Psoas muscle (tissue), 8 donors: ENCODE data around the gene NSMCE3. TPM values are rescaled to one million over a fixed set of nuclear protein-coding genes. Genes with fewer than 3 reads are reported as not detected.

Experiments used
- ATAC-seq, 4 donors: fragments of 200-7000 bp; cut with Tn5 transposase; one replicate each; pipeline ENCODE4 v1.9.1; 2020; ENCODE audit warnings: moderate library complexity in 3 of 4, mild to moderate bottlenecking in 2 of 4
- DNase-seq, 2 donors: peaks; one replicate each; pipeline ENCODE4 v3.0.0-alpha.2; 2020
- H3K27ac ChIP-seq: fragments of 200-600 bp; one replicate; pipeline ENCODE4 v1.8.0; 2022
- H3K27me3 ChIP-seq, 3 donors: fragments of 200-600 bp in 1 of 3; one replicate each; pipeline versions ENCODE4 v1.6.1 to v1.8.0; 2013 to 2022; ENCODE audit warnings: low read length in 2 of 3, mild to moderate bottlenecking in 2 of 3, moderate library complexity in 1 of 3; ENCODE audit not compliant: insufficient read depth in 3 of 3
- H3K36me3 ChIP-seq, 2 donors: fragments of 200-600 bp in 1 of 2; one replicate each; pipeline versions ENCODE4 v1.6.1 to v1.8.0; 2013 to 2022; ENCODE audit warnings: low read depth in 1 of 2, mild to moderate bottlenecking in 1 of 2, moderate library complexity in 1 of 2; ENCODE audit not compliant: insufficient read depth in 1 of 2
- H3K4me1 ChIP-seq: fragments of 200-600 bp; one replicate; pipeline ENCODE4 v1.8.0; 2022
- H3K4me3 ChIP-seq: fragments of 200-600 bp; one replicate; pipeline ENCODE4 v1.8.0; 2022; ENCODE audit warnings: mild to moderate bottlenecking
- H3K9me3 ChIP-seq: fragments of 200-600 bp; one replicate; pipeline ENCODE4 v1.8.0; 2022
- whole genome bisulfite sequencing, 3 donors: extraction: QIAGEN DNeasy Blood & Tissue Kit; methylation state at CpG; one replicate each; pipeline versions ENCODE4 v1.1.6 to v1.1.7; 2013; 5-methylcytosine and 5-hydroxymethylcytosine counted together
- intact Hi-C, 2 donors: fragments of 100-400 bp; cut with DNase I; formaldehyde crosslinking; loops; one replicate each; pipeline versions ENCODE4 v1.11.0 to v1.14.2; 2022
- polyA plus RNA-seq, 3 donors: library from polyadenylated mRNA; stranded (reverse); fragments of 200-250 nt; gene quantifications; one replicate each; pipeline ENCODE4 v1.2.3, GENCODE V29; 2013
- total RNA-seq, 4 donors: library from RNA; stranded (reverse); fragmentation: NEBNext Ultra II Directional in 2 of 4; extraction: Animal tissue kit (Norgen Biotek cat#: 25700) in 2 of 4; gene quantifications; one replicate each; pipeline versions ENCODE4 v1.2.1 to v1.2.4, GENCODE V29; 2021 to 2023
- TF ChIP-seq, protein P1 (sequence below): fragments of 200-600 bp; IDR thresholded peaks from one replicate; pipeline ENCODE4 v1.8.0; 2022; ENCODE audit warnings: antibody characterized with exemption
- donor health status: healthy with polysubstance abuse.
- donor health status: DM: no; HTN: no; CAD: no; lungs with moderate emphysema.
- donor health status: Bipolar disorder and iron deficiency.
- donor health status: healthy.
- donor health status: DM: yes; HTN: yes; CAD: no.
- donor health status: DM: no; HTN: no; CAD: no.
- donor health status: DM: no; HTN: no; CAD: no.
- donor health status: DM: yes; HTN: yes; CAD: no.

NSMCE3 gene
- total and polyA plus RNA-seq, 7 donors: 4.6 to 6.5 (median 5.5) TPM

DNA sequence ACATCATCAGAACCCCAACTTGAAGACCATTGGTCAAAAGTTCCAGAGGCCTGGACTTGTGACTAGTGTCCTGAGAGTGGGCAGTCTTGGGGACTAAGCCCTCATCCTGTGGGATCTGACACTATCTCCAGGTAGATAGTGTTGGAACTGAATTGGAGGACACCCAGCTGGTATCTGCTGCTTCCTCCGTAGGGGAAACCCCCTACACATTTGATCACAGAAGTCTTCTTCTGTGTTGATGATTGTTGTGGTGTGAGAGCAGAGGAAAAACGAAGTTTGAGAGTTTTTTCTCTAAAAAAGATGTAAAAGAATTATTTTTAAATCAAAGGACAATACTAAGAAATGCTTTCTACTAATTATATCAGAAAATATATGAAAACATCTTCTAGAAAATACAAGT, 6.9 kb downstream of the NSMCE3 start:
- H3K36me3 ChIP-seq: no peaks in the 10 kb centered on the region
- 76 to 90% (median 77%) methylated on average over 2 of the region's 2 CpGs for WGBS, 3 donors
- no peaks in the 10 kb centered on the region for H3K9me3 ChIP-seq
- peaks cover 11% of the 10 kb centered on the region for H3K4me1 ChIP-seq
- ATAC-seq (no peak), DNase-seq (no peak)
- H3K27me3 ChIP-seq: no peaks in the 10 kb centered on the region
- H3K27ac ChIP-seq: no peak overlapping the region
- TF ChIP-seq, protein P1, sequence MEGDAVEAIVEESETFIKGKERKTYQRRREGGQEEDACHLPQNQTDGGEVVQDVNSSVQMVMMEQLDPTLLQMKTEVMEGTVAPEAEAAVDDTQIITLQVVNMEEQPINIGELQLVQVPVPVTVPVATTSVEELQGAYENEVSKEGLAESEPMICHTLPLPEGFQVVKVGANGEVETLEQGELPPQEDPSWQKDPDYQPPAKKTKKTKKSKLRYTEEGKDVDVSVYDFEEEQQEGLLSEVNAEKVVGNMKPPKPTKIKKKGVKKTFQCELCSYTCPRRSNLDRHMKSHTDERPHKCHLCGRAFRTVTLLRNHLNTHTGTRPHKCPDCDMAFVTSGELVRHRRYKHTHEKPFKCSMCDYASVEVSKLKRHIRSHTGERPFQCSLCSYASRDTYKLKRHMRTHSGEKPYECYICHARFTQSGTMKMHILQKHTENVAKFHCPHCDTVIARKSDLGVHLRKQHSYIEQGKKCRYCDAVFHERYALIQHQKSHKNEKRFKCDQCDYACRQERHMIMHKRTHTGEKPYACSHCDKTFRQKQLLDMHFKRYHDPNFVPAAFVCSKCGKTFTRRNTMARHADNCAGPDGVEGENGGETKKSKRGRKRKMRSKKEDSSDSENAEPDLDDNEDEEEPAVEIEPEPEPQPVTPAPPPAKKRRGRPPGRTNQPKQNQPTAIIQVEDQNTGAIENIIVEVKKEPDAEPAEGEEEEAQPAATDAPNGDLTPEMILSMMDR: no peak
- intact Hi-C loops: no loop called here
- H3K4me3 ChIP-seq: no peak overlapping the region

DNA sequence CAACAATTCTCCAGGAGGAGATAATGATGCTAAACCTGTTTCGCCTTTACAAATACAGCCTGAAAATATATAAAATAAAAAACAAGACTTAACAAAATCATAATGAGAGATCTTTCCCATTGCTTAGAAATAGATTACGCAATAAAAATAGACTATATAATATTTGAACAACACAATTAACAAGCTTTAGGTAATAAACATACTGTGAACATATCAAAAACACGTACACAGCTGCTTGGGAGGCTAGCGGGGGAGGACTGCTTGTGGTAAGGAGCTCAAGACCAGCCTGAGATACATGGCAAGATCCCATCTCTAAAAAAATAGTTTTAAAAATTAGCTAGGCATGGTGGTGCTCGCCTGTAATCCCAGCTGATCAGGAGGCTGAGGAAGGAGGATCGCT, 8.7 kb downstream of the NSMCE3 start:
- Histone ChIP-seq H3K4me1 (peaks cover 1% of the 10 kb centered on the region), H3K27me3 (no peaks in the 10 kb centered on the region), H3K4me3 (no peak overlapping the region), H3K27ac (no peak overlapping the region), H3K9me3 (no peaks in the 10 kb centered on the region), H3K36me3 (no peaks in the 10 kb centered on the region)
- ATAC-seq (no peak), DNase-seq (no peak)
- 94 to 97% (median 95%) methylated on average over 6 of the region's 6 CpGs for WGBS, 3 donors
- intact Hi-C loops: no loop called here
- TF ChIP-seq, protein P1: no peak

DNA sequence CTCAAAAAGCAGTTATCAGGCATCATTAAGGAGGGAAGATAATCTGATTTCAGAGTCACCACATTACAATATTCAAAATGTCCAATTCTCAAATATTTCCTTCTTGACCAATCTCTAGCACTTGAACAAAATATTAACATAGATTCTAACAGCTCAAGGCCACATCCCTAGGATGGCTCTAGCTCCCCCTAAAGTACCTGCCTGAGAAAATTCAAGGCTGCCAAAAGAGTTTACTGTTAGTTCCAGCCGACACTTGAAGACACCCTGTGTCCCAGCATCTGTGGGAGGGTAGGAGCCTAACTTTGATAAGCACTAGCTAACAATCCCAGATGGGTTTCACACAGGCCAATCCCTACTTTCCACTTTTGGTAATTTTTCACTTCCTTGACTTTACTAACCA, 10.4 kb downstream of the NSMCE3 start:
- WGBS, 3 donors: 0 to 72% (median 0%) methylated on average over 1 of the region's 1 CpG

DNA sequence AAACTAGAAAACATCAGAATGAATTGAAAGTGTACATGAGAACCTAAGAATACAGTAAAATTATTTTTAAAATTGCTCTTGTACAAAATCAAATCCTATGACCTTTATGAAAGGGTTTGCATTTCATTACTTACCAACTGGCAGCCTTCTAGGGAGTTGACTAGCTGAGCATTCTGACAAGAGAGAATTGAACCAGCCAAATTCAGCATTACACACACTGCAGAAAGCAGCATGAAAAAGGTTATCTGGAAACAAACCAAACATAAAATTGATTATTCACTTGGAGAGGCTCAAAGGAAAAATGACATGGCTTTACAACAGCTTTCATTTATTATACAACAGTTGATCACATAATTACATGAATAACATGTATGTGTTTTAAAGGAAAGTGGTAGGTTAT, 17.4 kb downstream of the NSMCE3 start:
- intact Hi-C loops: no loop called here
- no peaks in the 10 kb centered on the region for H3K27me3 ChIP-seq
- H3K27ac ChIP-seq: no peak overlapping the region
- TF ChIP-seq, protein P1: no peak
- H3K36me3 ChIP-seq: no peaks in the 10 kb centered on the region
- no peak overlapping the region for H3K4me3 ChIP-seq
- H3K9me3 ChIP-seq: peaks cover 10% of the 10 kb centered on the region
- ATAC-seq: no peak
- H3K4me1 ChIP-seq: no peaks in the 10 kb centered on the region
- no peak for DNase-seq

More for the DNA sequence above, 10.4 kb downstream of the NSMCE3 start:
- no peaks in the 10 kb centered on the region for H3K27me3 ChIP-seq
- TF ChIP-seq, protein P1: no peak
- no peaks in the 10 kb centered on the region for H3K36me3 ChIP-seq
- H3K27ac ChIP-seq: no peak overlapping the region
- no peak overlapping the region for H3K4me3 ChIP-seq
- no peaks in the 10 kb centered on the region for H3K4me1 ChIP-seq
- no peak for ATAC-seq
- intact Hi-C loops: no loop called here
- DNase-seq: no peak
- H3K9me3 ChIP-seq: no peaks in the 10 kb centered on the region

DNA sequence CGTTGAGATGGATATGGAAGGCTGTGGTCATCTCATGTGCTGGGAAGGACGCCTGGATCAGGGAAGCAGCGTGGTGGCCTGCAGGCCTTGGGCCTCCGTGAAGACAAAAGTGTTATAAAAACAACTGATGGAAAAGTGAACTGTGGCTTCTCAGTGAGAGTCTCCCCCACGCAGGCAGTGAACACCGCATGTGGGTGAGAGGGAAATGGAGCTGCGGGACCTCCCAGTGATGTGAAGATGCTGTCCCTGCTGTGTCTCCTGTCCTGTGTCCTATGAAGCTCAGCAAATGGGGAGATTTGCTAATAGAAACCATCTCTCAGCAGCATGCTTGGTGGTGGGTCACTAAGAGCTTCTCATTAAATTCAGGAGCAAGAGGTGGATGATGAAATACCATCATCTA, 25.1 kb downstream of the NSMCE3 start:
- TF ChIP-seq, protein P1: no peak

More for the DNA sequence above, 25.1 kb downstream of the NSMCE3 start:
- Histone ChIP-seq H3K4me1 (no peaks in the 10 kb centered on the region), H3K27me3 (no peaks in the 10 kb centered on the region), H3K27ac (no peak overlapping the region), H3K4me3 (no peak overlapping the region), H3K9me3 (peaks cover 10% of the 10 kb centered on the region), H3K36me3 (no peaks in the 10 kb centered on the region)
- DNase-seq: no peak
- ATAC-seq: no peak
- 74 to 78% (median 75%) methylated on average over 7 of the region's 7 CpGs for WGBS, 3 donors
- intact Hi-C loops: no loop called here
